Naive thymus-derived CD4-positive, alpha-beta T cell (primary cell): ENCODE results near the gene ABCC3. TPM values are rescaled to one million over a fixed set of nuclear protein-coding genes. Genes with fewer than 3 reads are reported as not detected.
A peak's percentile ranks its signal among the peaks of the same experiment; 100 is the strongest.

Experiments used
- ATAC-seq: fragments of 150-1000 bp; cut with Tn5 transposase; 2 replicates; pipeline ENCODE4 v1.10.0; 2021; ENCODE audit warnings: mild to moderate bottlenecking, moderate library complexity
- CTCF ChIA-PET: fragments of 350-600 bp; sonication (Branson Sonifier 250); formaldehyde crosslinking; loops from one replicate; lab custom pipeline; 2021; ENCODE audit warnings: antibody characterized with exemption; lab: Charles Lee
- POLR2A ChIA-PET: fragments of 350-600 bp; sonication (Branson Sonifier 250); formaldehyde crosslinking; loops from one replicate; lab custom pipeline; 2021; ENCODE audit warnings: antibody characterized with exemption, inconsistent platforms; lab: Charles Lee
- DNase-seq, 9 donors: peaks; one replicate each; pipeline versions ENCODE4 v3.0.0 to v3.0.0-alpha.2; 2020 to 2022; ENCODE audit warnings: mixed read lengths in 1 of 9
- H3K27ac ChIP-seq: one replicate; pipeline ENCODE4 v1.7.0; 2013; ENCODE audit warnings: mild to moderate bottlenecking, low read depth, low read length, moderate library complexity
- H3K27me3 ChIP-seq, 2 donors: one replicate each; pipeline ENCODE4 v1.7.0; 2013; ENCODE audit warnings: low read length in 2 of 2, mild to moderate bottlenecking in 2 of 2, moderate library complexity in 2 of 2; ENCODE audit not compliant: control insufficient read depth in 2 of 2, insufficient read depth in 2 of 2
- H3K36me3 ChIP-seq, 3 experiments: 1 replicate in 2 of 3; 2 replicates in 1 of 3; pipeline ENCODE4 v1.7.0; 2013; ENCODE audit warnings: low read length in 3 of 3, mild to moderate bottlenecking in 3 of 3, moderate library complexity in 1 of 3; ENCODE audit not compliant: insufficient read depth in 3 of 3, control insufficient read depth in 2 of 3
- H3K4me1 ChIP-seq, 2 donors: one replicate each; pipeline ENCODE4 v1.7.0; 2013; ENCODE audit warnings: low read length in 2 of 2, mild to moderate bottlenecking in 2 of 2, moderate library complexity in 1 of 2; ENCODE audit not compliant: control insufficient read depth in 2 of 2, insufficient read depth in 2 of 2
- H3K4me3 ChIP-seq: 2 replicates; pipeline ENCODE4 v1.7.0; 2013; ENCODE audit warnings: mild to moderate bottlenecking, low read length
- H3K9me3 ChIP-seq, 3 experiments: 1 replicate in 2 of 3; 2 replicates in 1 of 3; pipeline ENCODE4 v1.7.0; 2013; ENCODE audit warnings: low read length in 3 of 3; ENCODE audit not compliant: control insufficient read depth in 2 of 3
- H3K27ac Mint-ChIP-seq, 9 donors: one replicate each; pipeline ENCODE4 v1.8.0; 2020 to 2022; ENCODE audit warnings: mixed read lengths in 9 of 9, mild to moderate bottlenecking in 8 of 9, moderate library complexity in 5 of 9, inconsistent platforms in 2 of 9
- H3K27me3 Mint-ChIP-seq, 5 donors: one replicate each; pipeline ENCODE4 v1.8.0; 2021 to 2022; ENCODE audit warnings: mixed read lengths in 5 of 5, mild to moderate bottlenecking in 1 of 5
- H3K36me3 Mint-ChIP-seq, 5 donors: one replicate each; pipeline ENCODE4 v1.8.0; 2020 to 2022; ENCODE audit warnings: mixed read lengths in 5 of 5, mild to moderate bottlenecking in 3 of 5, inconsistent platforms in 1 of 5
- H3K4me1 Mint-ChIP-seq, 7 donors: one replicate each; pipeline ENCODE4 v1.8.0; 2020 to 2022; ENCODE audit warnings: mixed read lengths in 7 of 7, mild to moderate bottlenecking in 3 of 7, inconsistent platforms in 1 of 7
- H3K4me3 Mint-ChIP-seq, 10 donors: one replicate each; pipeline ENCODE4 v1.8.0; 2020 to 2022; ENCODE audit warnings: mild to moderate bottlenecking in 10 of 10, mixed read lengths in 10 of 10, moderate library complexity in 6 of 10, inconsistent platforms in 2 of 10
- H3K9me3 Mint-ChIP-seq, 11 donors: one replicate each; pipeline ENCODE4 v1.8.0; 2020 to 2022; ENCODE audit warnings: mixed read lengths in 11 of 11, mild to moderate bottlenecking in 4 of 11, inconsistent platforms in 1 of 11, moderate library complexity in 1 of 11
- intact Hi-C, 2 donors: fragments of 100-400 bp; cut with micrococcal nuclease; formaldehyde crosslinking; loops; one replicate each; pipeline ENCODE4 v1.15.1; 2023
- polyA plus RNA-seq, 2 donors: library from polyadenylated mRNA; unstranded; fragments of 300-500 nt; fragmentation: Illumina TruSeq; gene quantifications; one replicate each; pipeline ENCODE4 v1.2.3, GENCODE V29; 2021
- total RNA-seq, 6 experiments: library from RNA in 5 of 6; stranded (reverse) in 5 of 6; gene quantifications; 1 replicate in 5 of 6; 2 replicates in 1 of 6; pipeline ENCODE4 v1.2.3 and lab custom pipeline; 2021 to 2026

ABCC3 gene
- total and polyA plus RNA-seq, 7 experiments from 2014 or later, result 0.68 to 22.4 (median 1.3) TPM; not detected in 3

- Histone ChIP-seq H3K27ac (no peak overlapping the region), H3K4me3 (no peak overlapping the region), H3K36me3 (peaks cover 0 to 44% (median 8%) of the 10 kb centered on the region in 3 experiments), H3K27me3 (no peaks in the 10 kb centered on the region), H3K9me3 (no peaks in the 10 kb centered on the region), H3K4me1 (no peaks in the 10 kb centered on the region)
- ChIA-PET POLR2A (no interaction called here), CTCF (interaction anchor here (0.6 kb wide), 1 partner anchor 14 kb away, joined by 3 read pairs; no protein-coding TSS in a partner anchor)
- DNase-seq, result no peak
- H3K4me1 Mint-ChIP-seq, result peaks cover 0 to 4% (median 0%) of the 10 kb centered on the region in 7 donors
- no peaks in the 10 kb centered on the region for H3K27me3 Mint-ChIP-seq
- no peaks in the 10 kb centered on the region for H3K9me3 Mint-ChIP-seq
- no peak for ATAC-seq
- intact Hi-C loops, result no loop called here
- H3K36me3 Mint-ChIP-seq, result peaks cover 0 to 23% (median 14%) of the 10 kb centered on the region in 5 donors
- no peak overlapping the region for H3K4me3 Mint-ChIP-seq
- H3K27ac Mint-ChIP-seq, result peak overlapping the region in 2 of 9 donors; percentile 48 to 69
Measured at GRCh38 chr17:50691550-50692447, 57.1 kb downstream of the ABCC3 start.

DNA sequence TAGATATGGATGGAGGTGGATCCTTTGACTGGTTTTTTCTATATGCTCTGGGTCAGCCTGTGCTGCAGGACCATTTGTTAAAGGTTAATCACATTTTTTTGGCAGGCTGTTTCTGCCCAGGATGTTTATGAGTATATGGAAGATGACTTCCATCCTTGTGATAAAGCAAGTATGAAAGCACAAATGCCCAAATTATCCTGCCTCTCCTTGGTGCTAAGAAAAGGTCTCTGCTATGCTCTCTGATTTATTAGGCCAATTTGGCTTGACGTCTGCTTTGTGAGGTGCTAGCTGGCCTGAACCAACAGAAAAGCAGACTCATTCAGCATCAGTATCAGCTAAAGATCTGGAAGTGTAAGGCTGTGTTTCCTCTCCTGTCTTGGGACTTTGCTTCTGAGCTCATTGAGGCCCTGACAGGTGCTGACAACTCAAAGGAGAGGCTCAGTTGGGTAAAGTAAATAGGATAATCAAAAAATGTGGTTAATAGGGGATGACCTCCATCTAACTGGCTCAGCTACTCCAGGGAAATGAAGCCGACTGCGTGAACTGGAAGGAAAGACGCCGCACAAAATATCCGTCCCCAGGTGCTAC, 57.9 kb downstream of the ABCC3 start:
- ATAC-seq, result no peak
- Histone ChIP-seq H3K4me3 (no peak overlapping the region), H3K36me3 (peaks cover 0 to 52% (median 8%) of the 10 kb centered on the region in 3 experiments), H3K4me1 (peaks cover 0 to 3% of the 10 kb centered on the region in 2 donors), H3K27ac (no peak overlapping the region), H3K9me3 (no peaks in the 10 kb centered on the region), H3K27me3 (no peaks in the 10 kb centered on the region)
- no peaks in the 10 kb centered on the region for H3K27me3 Mint-ChIP-seq
- POLR2A ChIA-PET, result no interaction called here
- intact Hi-C loops, result no loop called here
- peaks cover 0 to 31% (median 18%) of the 10 kb centered on the region in 5 donors for H3K36me3 Mint-ChIP-seq
- no peak for DNase-seq
- H3K27ac Mint-ChIP-seq, result peak overlapping the region in 3 of 9 donors; percentile 10 to 63 (median 38)
- H3K4me1 Mint-ChIP-seq, result peaks cover 0 to 10% (median 4%) of the 10 kb centered on the region in 7 donors
- H3K4me3 Mint-ChIP-seq, result no peak overlapping the region
- H3K9me3 Mint-ChIP-seq, result no peaks in the 10 kb centered on the region
- CTCF ChIA-PET, result interaction anchor here (0.6 kb wide), 1 partner anchor 13 kb away, joined by 3 read pairs; no protein-coding TSS in a partner anchor

DNA sequence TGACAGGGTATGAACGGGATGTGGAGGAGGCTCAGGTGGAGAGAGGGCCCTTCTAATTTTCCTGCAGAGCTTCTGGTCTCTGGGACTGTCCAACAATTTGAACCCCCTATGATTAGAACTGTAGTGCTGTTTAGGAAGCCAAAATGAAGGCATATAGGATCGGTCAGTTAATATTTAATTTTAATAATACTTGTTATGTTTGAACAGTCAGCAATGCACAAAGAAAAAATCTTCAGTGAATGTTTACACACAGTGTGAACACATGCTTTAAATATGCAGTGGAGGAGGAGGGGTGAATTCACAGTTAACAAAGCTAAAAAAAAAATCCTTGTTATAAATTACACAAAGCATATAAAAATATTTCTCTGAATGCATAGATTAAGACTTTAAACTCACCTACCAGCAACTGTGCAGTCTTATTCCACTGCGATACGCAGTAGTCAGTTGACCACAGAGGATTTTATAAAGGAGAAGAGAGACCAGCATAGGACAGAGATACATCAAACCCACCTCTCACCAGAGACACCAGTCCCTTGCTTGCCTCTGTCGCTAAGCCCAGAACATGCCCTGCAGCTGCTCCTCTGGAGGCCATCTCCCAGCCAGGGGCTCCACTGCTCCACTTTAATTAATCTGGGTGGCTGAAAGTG, 58.5 kb downstream of the ABCC3 start:
- Mint-ChIP-seq H3K9me3 (no peaks in the 10 kb centered on the region), H3K4me3 (no peak overlapping the region), H3K27ac (peak overlapping the region in 2 of 9 donors; percentile 14 to 38), H3K36me3 (peaks cover 0 to 36% (median 18%) of the 10 kb centered on the region in 5 donors), H3K4me1 (peaks cover 0 to 16% (median 8%) of the 10 kb centered on the region in 7 donors), H3K27me3 (no peaks in the 10 kb centered on the region)
- CTCF ChIA-PET, result interaction anchor here (0.6 kb wide), 1 partner anchor 25 kb away, joined by 3 read pairs; no protein-coding TSS in a partner anchor
- Histone ChIP-seq H3K4me1 (peaks cover 0 to 5% of the 10 kb centered on the region in 2 donors), H3K4me3 (no peak overlapping the region), H3K36me3 (peaks cover 2 to 58% (median 8%) of the 10 kb centered on the region in 3 experiments), H3K27ac (no peak overlapping the region), H3K9me3 (no peaks in the 10 kb centered on the region), H3K27me3 (no peaks in the 10 kb centered on the region)
- intact Hi-C loops, result no loop called here
- POLR2A ChIA-PET, result interaction anchor here (0.6 kb wide), 1 partner anchor 45 kb away, joined by 5 read pairs; no protein-coding TSS in a partner anchor
- no peak for ATAC-seq
- no peak for DNase-seq

GRCh38 chr17:50696365-50696879, 61.7 kb downstream of the ABCC3 start:
- POLR2A ChIA-PET, result no interaction called here
- H3K36me3 Mint-ChIP-seq, result peaks cover 7 to 58% (median 28%) of the 10 kb centered on the region in 5 donors
- peaks cover 0 to 5% of the 10 kb centered on the region in 2 donors for H3K4me1 ChIP-seq
- H3K4me3 Mint-ChIP-seq, result no peak overlapping the region
- no peak for ATAC-seq
- CTCF ChIA-PET, result interaction anchor here (0.7 to 0.8 kb wide), 2 partner anchors 10 to 25 kb away, joined by 4 read pairs; no protein-coding TSS in a partner anchor
- no peaks in the 10 kb centered on the region for H3K9me3 ChIP-seq
- H3K9me3 Mint-ChIP-seq, result no peaks in the 10 kb centered on the region
- DNase-seq, result no peak
- H3K27ac ChIP-seq, result peak overlapping the region; percentile 35
- no peaks in the 10 kb centered on the region for H3K27me3 ChIP-seq
- H3K36me3 ChIP-seq, result peaks cover 9 to 82% (median 14%) of the 10 kb centered on the region in 3 experiments
- no peak overlapping the region for H3K4me3 ChIP-seq
- no peaks in the 10 kb centered on the region for H3K27me3 Mint-ChIP-seq
- intact Hi-C loops, result no loop called here
- peak overlapping the region in 2 of 9 donors; percentile 53 to 76 for H3K27ac Mint-ChIP-seq
- peaks cover 0 to 26% (median 18%) of the 10 kb centered on the region in 7 donors for H3K4me1 Mint-ChIP-seq

DNA sequence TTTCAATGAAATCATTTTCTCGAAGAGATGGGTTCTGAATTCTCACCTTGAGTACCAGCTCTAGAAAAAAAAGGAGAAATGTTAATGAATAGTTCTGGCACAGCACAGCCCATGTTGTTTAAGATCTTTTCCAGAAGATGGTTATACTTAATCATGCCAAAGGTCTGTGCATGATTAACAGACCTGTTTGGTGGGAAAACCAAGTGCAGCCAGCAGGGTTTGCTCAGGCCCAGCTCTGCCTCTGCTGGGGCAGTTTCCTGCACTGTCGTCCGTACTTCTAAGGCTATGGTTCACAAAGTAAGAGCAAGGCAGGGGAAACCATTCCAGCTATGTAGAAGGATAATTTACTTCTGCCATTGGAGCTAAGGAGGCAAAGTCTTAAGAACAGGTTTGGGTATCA, 62.4 kb downstream of the ABCC3 start:
- peaks cover 9 to 82% (median 14%) of the 10 kb centered on the region in 3 experiments for H3K36me3 ChIP-seq
- no peaks in the 10 kb centered on the region for H3K9me3 ChIP-seq
- no peaks in the 10 kb centered on the region for H3K27me3 ChIP-seq
- POLR2A ChIA-PET, result no interaction called here
- peaks cover 0 to 5% of the 10 kb centered on the region in 2 donors for H3K4me1 ChIP-seq
- peak overlapping the region; percentile 35 for H3K27ac ChIP-seq
- Mint-ChIP-seq H3K4me1 (peaks cover 0 to 31% (median 25%) of the 10 kb centered on the region in 7 donors), H3K4me3 (no peak overlapping the region), H3K27ac (peak overlapping the region in 6 of 9 donors; percentile 10 to 76 (median 39)), H3K27me3 (no peaks in the 10 kb centered on the region), H3K36me3 (peaks cover 7 to 58% (median 28%) of the 10 kb centered on the region in 5 donors), H3K9me3 (no peaks in the 10 kb centered on the region)
- no peak for DNase-seq
- intact Hi-C loops, result no loop called here
- no peak for ATAC-seq
- H3K4me3 ChIP-seq, result no peak overlapping the region
- CTCF ChIA-PET, result no interaction called here
